Spleen (tissue), 11 donors: ENCODE measurements around the gene TRIM42. TPM values are rescaled to one million over a fixed set of nuclear protein-coding genes. Genes with fewer than 3 reads are reported as not detected.

ENCODE experiments used
- DNase-seq: peaks from one replicate; pipeline ENCODE4 v3.0.0-alpha.2; 2020
- H3K27ac ChIP-seq, 8 donors: fragments of 200-600 bp; sonication (generic) in 7 of 8; 1 replicate in 4 of 8; 2 replicates in 4 of 8; pipeline versions ENCODE4 v1.5.0 to v1.8.0; 2016 to 2021; ENCODE audit warnings: inconsistent platforms in 4 of 8, mild to moderate bottlenecking in 4 of 8, moderate library complexity in 1 of 8
- H3K27me3 ChIP-seq, 7 donors: fragments of 200-600 bp; sonication (generic) in 6 of 7; replicated peaks in 1 of 7; 1 replicate in 4 of 7; 2 replicates in 3 of 7; pipeline versions ENCODE4 v1.5.0 to v1.8.0; 2016 to 2021; ENCODE audit warnings: inconsistent platforms in 3 of 7, mild to moderate bottlenecking in 1 of 7
- H3K36me3 ChIP-seq, 6 donors: fragments of 200-600 bp; sonication (generic) in 5 of 6; 1 replicate in 4 of 6; 2 replicates in 2 of 6; pipeline versions ENCODE4 v1.5.0 to v1.8.0; 2016 to 2021; ENCODE audit warnings: inconsistent platforms in 2 of 6
- H3K4me1 ChIP-seq, 6 donors: fragments of 200-600 bp; sonication (generic) in 5 of 6; 1 replicate in 3 of 6; 2 replicates in 3 of 6; pipeline versions ENCODE4 v1.5.0 to v1.8.0; 2016 to 2021; ENCODE audit warnings: inconsistent platforms in 3 of 6
- H3K4me3 ChIP-seq, 8 donors: fragments of 200-600 bp; sonication (generic) in 7 of 8; 1 replicate in 4 of 8; 2 replicates in 4 of 8; pipeline versions ENCODE4 v1.5.0 to v1.8.0; 2016 to 2021; ENCODE audit warnings: inconsistent platforms in 4 of 8, mild to moderate bottlenecking in 4 of 8, moderate library complexity in 2 of 8
- H3K9me3 ChIP-seq, 8 donors: fragments of 200-600 bp; sonication (generic) in 7 of 8; 1 replicate in 4 of 8; 2 replicates in 4 of 8; pipeline versions ENCODE4 v1.5.0 to v1.8.0; 2016 to 2021; ENCODE audit warnings: inconsistent platforms in 4 of 8
- POLR2A ChIP-seq, 3 donors: fragments of 450-650 bp; IDR thresholded peaks; one replicate each; pipeline ENCODE4 v1.5.1; 2017; ENCODE audit warnings: antibody characterized with exemption in 3 of 3, mild to moderate bottlenecking in 1 of 3
- POLR2AphosphoS5 ChIP-seq, 3 donors: sonication (generic); formaldehyde crosslinking; IDR thresholded peaks; one replicate each; pipeline ENCODE4 v1.5.1; 2017; ENCODE audit warnings: antibody characterized with exemption in 3 of 3
- WGBS, 5 donors: extraction: QIAGEN DNeasy Blood & Tissue Kit in 3 of 5; methylation state at CpG; one replicate each; pipeline versions ENCODE4 v1.1.5 to v1.1.7; 2013 to 2018; 5-methylcytosine and 5-hydroxymethylcytosine counted together
- intact Hi-C: fragments of 100-400 bp; cut with DNase I; formaldehyde crosslinking; loops from one replicate; pipeline ENCODE4 v1.15.0; 2023; ENCODE audit warnings: low total_unique reads
- polyA plus RNA-seq, 3 donors: library from polyadenylated mRNA; stranded (reverse); fragments of 200-250 nt; gene quantifications; one replicate each; pipeline ENCODE4 v1.2.1, GENCODE V29; 2013
- total RNA-seq, 7 donors: library from RNA; depleted of rRNA in 3 of 7; stranded (reverse); fragments of >200 nt in 3 of 7; fragmentation: NEBNext Ultra II Directional in 4 of 7; extraction: Animal tissue kit (Norgen Biotek cat#: 25700) in 4 of 7; gene quantifications; one replicate each; pipeline versions ENCODE4 v1.1.0 to v1.2.1, GENCODE V29; 2016 to 2021
- TF ChIP-seq, protein P1 (sequence below), 11 experiments: fragments of 200-600 bp in 7 of 11; fragments of 450-650 bp in 4 of 11; sonication (generic) in 4 of 11; IDR thresholded peaks in 8 of 11; conservative IDR thresholded peaks in 3 of 11; 1 replicate in 7 of 11; 2 replicates in 4 of 11; pipeline versions ENCODE4 v1.4.0 to v1.8.0; 2016 to 2021; ENCODE audit warnings: antibody characterized with exemption in 11 of 11, inconsistent platforms in 4 of 11, mild to moderate bottlenecking in 1 of 11
- donor health status: healthy with polysubstance abuse.
- donor health status: DM: no; HTN: no; CAD: no; lungs with moderate emphysema.
- donor health status: DM: no; HTN: no; CAD: no.
- donor health status: Bipolar disorder and iron deficiency.
- donor health status: healthy.
- donor health status: DM: no; HTN: no; CAD: no.
- donor health status: DM: yes; HTN: yes; CAD: no.

Gene TRIM42
- total and polyA plus RNA-seq, 10 donors, result not detected

GRCh38 chr3:140727886-140728285 lies 50.0 kb downstream of the TRIM42 start:
- WGBS, 5 donors, result 65 to 79% (median 72%) methylated on average over 4 of the region's 4 CpGs
- no peaks in the 10 kb centered on the region for H3K36me3 ChIP-seq
- intact Hi-C loops, result no loop called here

DNA sequence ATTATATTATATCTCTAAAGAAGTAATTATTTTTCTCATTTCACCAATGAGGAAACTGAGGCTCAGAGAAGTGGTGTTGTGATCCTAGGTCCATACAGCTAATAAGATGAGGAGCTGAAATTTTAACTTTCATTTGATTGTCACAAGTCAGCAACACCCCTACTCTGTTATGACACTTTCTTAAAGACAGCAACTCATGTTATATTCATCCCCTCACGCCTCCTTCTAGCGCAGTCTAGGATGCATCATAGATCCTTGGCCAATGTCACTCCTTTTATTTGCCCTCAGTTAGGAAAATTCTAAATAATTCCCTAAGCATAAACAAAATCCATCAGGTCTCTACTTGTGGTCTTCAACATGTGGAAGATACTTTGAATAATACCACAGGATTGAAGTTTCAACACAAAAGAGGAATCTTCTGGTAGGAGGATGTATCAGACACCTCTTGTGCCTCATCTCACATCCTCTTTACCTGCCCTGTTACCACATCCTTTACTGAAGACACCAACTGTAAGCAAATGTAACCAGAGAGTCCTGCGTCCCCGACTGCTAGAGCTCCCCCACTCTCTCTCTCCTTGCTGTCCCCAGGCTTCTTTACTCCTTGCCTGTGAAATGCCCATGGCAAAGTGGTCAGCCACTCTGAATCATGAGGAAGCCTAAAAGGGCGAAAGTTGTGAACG lies 53.7 kb downstream of the TRIM42 start:
- no peak for TF ChIP-seq POLR2AphosphoS5 (IDR thresholded peaks at IDR 0.05)
- TF ChIP-seq, protein P1, sequence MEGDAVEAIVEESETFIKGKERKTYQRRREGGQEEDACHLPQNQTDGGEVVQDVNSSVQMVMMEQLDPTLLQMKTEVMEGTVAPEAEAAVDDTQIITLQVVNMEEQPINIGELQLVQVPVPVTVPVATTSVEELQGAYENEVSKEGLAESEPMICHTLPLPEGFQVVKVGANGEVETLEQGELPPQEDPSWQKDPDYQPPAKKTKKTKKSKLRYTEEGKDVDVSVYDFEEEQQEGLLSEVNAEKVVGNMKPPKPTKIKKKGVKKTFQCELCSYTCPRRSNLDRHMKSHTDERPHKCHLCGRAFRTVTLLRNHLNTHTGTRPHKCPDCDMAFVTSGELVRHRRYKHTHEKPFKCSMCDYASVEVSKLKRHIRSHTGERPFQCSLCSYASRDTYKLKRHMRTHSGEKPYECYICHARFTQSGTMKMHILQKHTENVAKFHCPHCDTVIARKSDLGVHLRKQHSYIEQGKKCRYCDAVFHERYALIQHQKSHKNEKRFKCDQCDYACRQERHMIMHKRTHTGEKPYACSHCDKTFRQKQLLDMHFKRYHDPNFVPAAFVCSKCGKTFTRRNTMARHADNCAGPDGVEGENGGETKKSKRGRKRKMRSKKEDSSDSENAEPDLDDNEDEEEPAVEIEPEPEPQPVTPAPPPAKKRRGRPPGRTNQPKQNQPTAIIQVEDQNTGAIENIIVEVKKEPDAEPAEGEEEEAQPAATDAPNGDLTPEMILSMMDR (IDR thresholded peaks at IDR 0.05 in 8 of 11, conservative IDR thresholded peaks at IDR 0.05 in 3 of 11), result no peak
- Histone ChIP-seq H3K27ac (no peak overlapping the region), H3K36me3 (no peaks in the 10 kb centered on the region), H3K9me3 (no peaks in the 10 kb centered on the region), H3K27me3 (peaks cover 0 to 6% (median 0%) of the 10 kb centered on the region in 7 donors), H3K4me3 (no peak overlapping the region), H3K4me1 (no peaks in the 10 kb centered on the region)
- no peak for DNase-seq
- intact Hi-C loops, result no loop called here
- 74 to 87% (median 81%) methylated on average over 6 of the region's 6 CpGs for WGBS, 5 donors

More at GRCh38 chr3:140727886-140728285, 50.0 kb downstream of the TRIM42 start:
- H3K4me1 ChIP-seq, result no peaks in the 10 kb centered on the region
- no peaks in the 10 kb centered on the region for H3K9me3 ChIP-seq
- H3K27me3 ChIP-seq, result peaks cover 0 to 6% (median 0%) of the 10 kb centered on the region in 7 donors
- no peak overlapping the region for H3K27ac ChIP-seq
- H3K4me3 ChIP-seq, result no peak overlapping the region
- no peak for DNase-seq
- TF ChIP-seq POLR2A (IDR thresholded peaks at IDR 0.05) (no peak), POLR2AphosphoS5 (IDR thresholded peaks at IDR 0.05) (no peak)
- TF ChIP-seq, protein P1 (IDR thresholded peaks at IDR 0.05 in 8 of 11, conservative IDR thresholded peaks at IDR 0.05 in 3 of 11), result no peak

DNA sequence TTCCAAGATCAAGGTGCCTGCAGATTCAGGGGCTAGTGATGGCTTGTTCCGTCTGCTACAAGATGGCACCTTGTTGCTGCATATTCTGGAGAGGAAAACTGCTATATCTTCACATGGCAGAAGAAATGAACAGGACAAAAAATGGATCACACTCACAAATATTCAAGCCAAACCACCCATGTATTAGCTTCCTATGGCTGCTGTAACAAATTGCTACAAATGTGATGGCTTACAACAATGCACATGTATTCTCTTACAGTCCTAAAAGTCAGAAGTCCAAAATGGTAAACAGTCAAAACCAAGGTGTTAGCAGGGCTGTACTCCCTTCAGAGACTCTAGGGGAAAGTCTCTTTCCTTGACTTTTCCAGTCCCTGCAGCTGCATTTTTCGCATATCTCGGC lies 55.8 kb downstream of the TRIM42 start:
- Histone ChIP-seq H3K27me3 (peaks cover 0 to 22% (median 0%) of the 10 kb centered on the region in 7 donors), H3K4me1 (no peaks in the 10 kb centered on the region), H3K36me3 (no peaks in the 10 kb centered on the region), H3K27ac (no peak overlapping the region), H3K9me3 (no peaks in the 10 kb centered on the region), H3K4me3 (no peak overlapping the region)
- no peak for DNase-seq
- intact Hi-C loops, result no loop called here
- TF ChIP-seq, protein P1 (IDR thresholded peaks at IDR 0.05 in 8 of 11, conservative IDR thresholded peaks at IDR 0.05 in 3 of 11), result no peak
- TF ChIP-seq POLR2AphosphoS5 (IDR thresholded peaks at IDR 0.05) (no peak), POLR2A (IDR thresholded peaks at IDR 0.05) (no peak)
- WGBS, 5 donors, result 68 to 86% (median 84%) methylated on average over 3 of the region's 3 CpGs

GRCh38 chr3:140736863-140737460 lies 59.1 kb downstream of the TRIM42 start:
- TF ChIP-seq POLR2AphosphoS5 (IDR thresholded peaks at IDR 0.05), result no peak
- TF ChIP-seq, protein P1 (IDR thresholded peaks at IDR 0.05 in 8 of 11, conservative IDR thresholded peaks at IDR 0.05 in 3 of 11), result peak in 4 of 11 experiments; percentile 7 to 24 (median 12)
- DNase-seq, result no peak
- Histone ChIP-seq H3K27ac (no peak overlapping the region), H3K36me3 (no peaks in the 10 kb centered on the region), H3K27me3 (peaks cover 0 to 22% (median 0%) of the 10 kb centered on the region in 7 donors), H3K4me1 (no peaks in the 10 kb centered on the region), H3K9me3 (no peaks in the 10 kb centered on the region), H3K4me3 (no peak overlapping the region)
- intact Hi-C loops, result no loop called here
- 36 to 52% (median 43%) methylated on average over 5 of the region's 5 CpGs for WGBS, 5 donors
